DMS153 treated with DMSO at 0.1 percent for 48 hours (cell line): ENCODE measurements around the gene SCFD2.
A peak's percentile ranks its signal among the peaks of the same experiment; 100 is the strongest.
"Not testable (repeated sequence)": the region's sequence is repeated elsewhere in the genome, so short reads cannot be mapped to it uniquely, and the experiment has no call there.

Experiments used
- DNase-seq: peaks from one replicate; lab custom pipeline; 2025; ENCODE audit not compliant: unreplicated experiment; lab: John Stamatoyannopoulos, UW

The SCFD2 gene

GRCh38 chr4:53240573-53240972 lies 125.3 kb downstream of the SCFD2 start:
- no peak for DNase-seq

GRCh38 chr4:53238352-53238751 lies 127.5 kb downstream of the SCFD2 start:
- DNase-seq = not testable (repeated sequence)

- not testable (repeated sequence) for DNase-seq
Measured at GRCh38 chr4:53237811-53238210, 128.1 kb downstream of the SCFD2 start.

GRCh38 chr4:53236624-53237023 lies 129.2 kb downstream of the SCFD2 start:
- DNase-seq = not testable (repeated sequence)

- DNase-seq = no peak
Measured at GRCh38 chr4:53235547-53235946, 130.3 kb downstream of the SCFD2 start.

- no peak for DNase-seq
Measured at GRCh38 chr4:53234669-53235068, 131.2 kb downstream of the SCFD2 start.

DNA sequence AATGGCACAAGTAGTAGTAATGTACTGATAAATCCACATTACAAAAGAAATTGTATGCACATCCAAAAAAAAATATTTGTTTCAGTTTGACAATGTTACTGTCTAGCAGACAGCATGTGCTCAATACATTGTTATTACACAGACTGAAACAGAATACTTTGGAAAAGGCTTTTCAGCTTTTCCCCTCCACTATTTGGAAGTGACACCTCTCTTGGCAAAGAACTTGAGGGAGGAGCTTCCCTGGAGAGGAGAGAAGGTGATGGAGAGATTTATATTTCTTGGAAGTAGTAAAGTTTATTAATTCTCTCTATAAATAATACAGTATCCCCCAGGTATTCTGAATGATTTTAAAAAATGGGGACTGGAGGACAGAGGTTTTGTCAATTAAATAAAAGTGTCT lies 131.8 kb downstream of the SCFD2 start:
- no peak for DNase-seq

DNA sequence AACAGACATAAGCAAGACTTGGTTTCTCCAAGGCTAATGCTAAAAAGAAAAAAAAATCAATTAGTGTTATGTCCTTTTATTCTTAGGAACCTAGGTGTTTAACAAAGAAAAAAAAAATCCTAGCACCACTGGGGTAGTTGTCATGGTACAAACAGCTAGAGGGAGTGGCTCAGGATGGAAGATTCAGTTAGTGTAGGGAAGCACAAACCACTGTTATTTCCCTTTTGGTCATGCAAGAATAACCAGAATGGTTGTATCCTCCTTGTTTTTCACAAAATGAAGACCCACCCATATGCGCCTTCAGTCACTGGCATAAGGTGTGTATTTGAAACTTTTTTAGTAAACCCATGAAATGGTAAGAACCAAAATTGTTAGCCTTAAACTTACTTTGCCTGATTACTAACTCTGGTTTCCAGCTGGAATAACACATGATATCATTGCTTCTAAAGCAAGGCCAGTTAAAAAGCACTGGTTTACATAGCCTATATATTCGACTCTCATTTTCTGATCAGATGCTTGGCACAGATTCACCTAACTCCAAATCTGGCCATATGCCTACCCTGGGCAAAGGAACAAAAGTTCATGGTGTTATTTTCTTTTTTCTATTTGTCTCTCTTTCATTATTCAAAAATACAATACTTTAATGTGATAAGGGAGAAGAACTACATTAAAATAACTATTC lies 132.6 kb downstream of the SCFD2 start:
- DNase-seq = no peak

GRCh38 chr4:53232371-53232770 lies 133.5 kb downstream of the SCFD2 start:
- no peak for DNase-seq

DNA sequence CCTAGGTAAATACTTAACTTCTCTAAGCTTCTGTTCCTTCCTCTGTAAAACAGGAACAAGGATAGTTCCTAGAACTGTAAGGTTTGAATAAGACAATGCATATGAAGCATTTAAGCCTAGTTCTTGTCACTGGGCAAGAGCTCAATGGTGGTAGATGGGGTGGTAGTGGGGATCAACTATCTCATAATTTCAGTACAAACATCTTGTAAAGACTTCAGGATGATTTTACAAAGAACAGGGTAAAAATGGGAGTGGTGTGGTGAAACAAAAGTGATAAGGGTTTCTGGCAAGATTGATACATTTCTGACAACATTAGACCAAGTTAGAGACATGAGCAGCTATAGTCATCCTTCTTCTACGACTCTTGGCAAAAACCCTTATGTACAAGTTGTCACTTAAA lies 137.8 kb downstream of the SCFD2 start:
- DNase-seq = no peak

DNA sequence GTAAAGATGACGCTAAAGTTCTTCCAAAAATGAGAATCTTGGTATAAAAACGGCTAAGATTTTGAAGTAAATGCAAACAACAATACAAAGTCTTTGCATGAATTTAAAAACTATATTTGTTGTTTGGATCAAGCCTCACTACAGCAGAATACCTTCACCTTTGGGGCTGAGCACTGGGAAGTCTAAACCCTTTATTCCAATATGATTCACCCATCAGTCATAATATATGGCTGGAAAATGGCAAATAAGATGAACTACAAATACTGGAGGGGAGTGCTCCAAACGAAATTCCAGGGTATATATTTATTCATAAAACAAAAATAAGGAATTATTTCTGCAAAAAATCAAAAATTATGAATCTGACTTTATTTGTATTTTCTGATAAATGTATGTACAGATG lies 138.4 kb downstream of the SCFD2 start:
- DNase-seq = no peak

GRCh38 chr4:53221832-53222480 lies 143.9 kb downstream of the SCFD2 start:
- DNase-seq = no peak

DNA sequence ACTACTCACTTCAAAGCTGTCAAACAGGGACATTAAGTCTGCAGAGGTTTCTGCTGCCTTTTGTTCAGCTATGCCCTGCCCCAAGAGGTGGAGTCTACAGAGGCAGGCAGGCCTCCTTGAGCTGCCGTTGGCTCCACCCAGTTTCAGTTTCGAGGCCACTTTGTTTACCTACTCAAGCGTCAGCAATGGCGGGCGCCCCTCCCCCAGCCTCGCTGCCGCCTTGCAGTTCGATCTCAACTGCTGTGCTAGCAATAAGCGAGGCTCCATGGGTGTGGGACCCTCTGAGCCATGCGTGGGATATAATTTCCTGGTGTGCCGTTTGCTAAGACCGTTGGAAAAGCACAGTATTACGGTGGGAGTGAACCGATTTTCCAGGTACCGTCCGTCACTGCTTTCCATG lies 146.7 kb downstream of the SCFD2 start:
- DNase-seq = not testable (repeated sequence)

DNA sequence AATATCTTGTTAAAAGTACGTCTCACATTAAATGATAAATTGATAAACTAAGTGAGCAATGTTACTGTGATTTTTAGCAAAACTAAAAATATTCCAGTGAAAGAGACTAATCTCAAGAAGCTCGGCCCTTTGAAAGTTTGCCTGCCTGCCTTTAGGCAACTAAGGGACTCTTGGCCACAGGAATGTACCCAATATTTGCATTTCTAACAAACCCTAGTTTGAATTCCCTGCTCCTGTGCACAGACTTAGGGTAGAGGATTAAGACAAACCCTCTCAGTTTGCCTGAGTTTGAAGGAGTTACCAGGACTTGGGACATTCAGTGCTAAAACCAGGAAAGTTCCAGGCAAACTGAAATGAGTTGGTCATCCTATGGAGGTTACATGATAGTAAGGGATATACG lies 157.1 kb downstream of the SCFD2 start:
- no peak for DNase-seq

DNA sequence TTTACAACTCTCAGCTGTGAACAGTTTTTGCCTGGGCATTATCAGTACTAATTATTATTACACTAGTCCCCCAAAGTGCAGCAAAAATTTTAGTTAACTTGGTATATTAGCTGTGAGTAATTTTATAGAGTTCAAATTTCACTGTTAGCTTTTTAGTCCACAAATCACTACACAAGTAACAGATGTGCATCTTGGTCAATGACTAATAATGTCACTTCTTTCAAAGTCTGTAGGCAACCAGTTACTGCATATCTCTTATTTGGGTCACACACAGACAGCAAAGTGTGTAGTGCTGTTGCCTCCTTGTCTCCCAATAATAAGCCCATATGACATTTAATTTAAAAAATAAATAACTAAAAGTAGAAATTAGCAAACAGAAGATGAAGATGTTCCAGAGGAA lies 159.9 kb downstream of the SCFD2 start:
- DNase-seq = no peak

- no peak for DNase-seq
Measured at GRCh38 chr4:53199356-53199755, 166.5 kb downstream of the SCFD2 start.

- no peak for DNase-seq
Measured at GRCh38 chr4:53197772-53198142, 168.1 kb downstream of the SCFD2 start.

DNA sequence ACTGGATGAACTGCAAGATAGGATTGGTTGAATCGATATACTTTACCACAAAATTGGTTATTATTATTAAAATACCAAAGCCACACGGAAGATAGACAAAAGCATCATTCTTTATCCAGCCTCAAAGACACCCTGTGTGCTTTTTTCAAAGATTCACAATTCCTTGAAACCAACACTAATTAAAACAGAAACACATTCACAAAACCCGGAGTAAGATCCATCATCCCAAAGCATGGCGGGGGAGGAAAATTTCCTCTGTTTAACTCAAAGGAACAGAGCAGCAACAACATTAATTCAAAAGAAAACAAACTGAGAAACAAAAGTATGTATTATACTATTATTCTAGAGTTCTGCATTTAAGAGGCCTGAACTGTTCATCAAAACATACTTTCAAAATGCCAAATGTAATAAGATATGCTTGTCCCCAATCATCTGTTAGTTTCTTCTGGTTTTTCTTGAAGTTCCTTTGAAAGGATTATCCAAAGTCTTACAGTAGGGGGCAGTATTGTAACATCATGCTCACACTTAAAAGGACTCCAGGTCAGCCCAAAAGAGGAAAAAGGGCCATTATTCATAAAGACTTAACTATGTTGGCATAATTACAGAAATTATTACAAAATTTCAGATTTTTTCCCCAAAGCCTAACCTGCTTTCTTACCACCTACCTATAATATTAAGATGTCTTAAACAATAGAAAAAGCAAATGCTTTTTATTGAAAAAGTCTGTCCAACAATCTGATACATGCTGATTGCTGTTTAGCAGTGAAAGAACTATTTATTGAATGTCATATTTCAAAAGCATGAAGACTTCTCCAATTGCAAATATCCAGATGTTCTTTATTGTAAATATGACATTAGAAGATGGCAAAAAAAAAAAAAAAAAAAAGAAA lies 168.7 kb downstream of the SCFD2 start:
- DNase-seq = peak; percentile 68

- DNase-seq = no peak
Measured at GRCh38 chr4:53195815-53196661, 169.8 kb downstream of the SCFD2 start.

DNA sequence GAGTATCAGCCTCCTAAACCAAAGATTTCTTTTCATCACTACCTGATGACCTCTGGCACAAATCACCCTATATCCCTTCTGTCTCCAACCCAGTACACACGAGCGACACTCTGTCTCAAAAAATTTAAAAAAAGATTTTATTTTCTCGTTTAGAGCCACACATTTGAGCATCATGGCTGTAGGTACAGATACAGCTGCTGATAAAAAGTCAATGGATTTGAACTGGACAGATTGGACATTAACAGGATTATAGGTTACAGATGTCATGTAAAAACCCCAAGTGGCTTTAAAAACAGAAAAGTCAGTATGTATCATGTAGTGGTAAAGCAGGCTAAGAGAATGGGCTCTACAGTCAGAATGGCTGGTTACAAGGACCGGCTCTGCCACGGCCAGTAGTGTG lies 171.1 kb downstream of the SCFD2 start:
- no peak for DNase-seq

- DNase-seq = no peak
Measured at GRCh38 chr4:53193111-53193510, 172.8 kb downstream of the SCFD2 start.
